ENCODE measurements around the gene ABCA6. TPM values are rescaled to one million over a fixed set of nuclear protein-coding genes. Genes with fewer than 3 reads are reported as not detected.

The ABCA6 gene
- total RNA-seq, 1 experiment from 2014 or later: not detected

DNA sequence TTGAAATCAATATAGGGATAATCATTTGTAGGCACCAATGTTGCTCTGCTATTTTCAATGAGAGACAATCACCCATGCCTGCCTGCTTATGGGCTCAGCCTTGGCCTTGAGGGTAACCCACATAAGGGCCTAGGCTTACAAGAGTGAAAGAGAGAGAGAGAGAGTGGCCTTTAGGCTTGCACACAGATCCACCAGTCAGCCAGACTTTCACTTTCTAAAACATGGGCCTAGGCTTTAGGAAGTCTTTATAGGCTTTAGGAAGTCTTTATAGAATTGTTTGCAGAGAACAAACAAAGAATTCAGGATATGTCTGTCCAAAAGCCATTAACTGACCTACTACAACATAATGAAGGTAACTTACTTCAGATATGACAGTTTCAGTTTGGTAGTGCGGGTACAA lies 84.4 kb downstream of the ABCA6 start:
- Histone ChIP-seq H3K27me3 (ENCODE audit: control insufficient read depth, insufficient read depth, low read length) (no peaks in the 10 kb centered on the region), H3K36me3 (replicated peaks; ENCODE audit: control insufficient read depth, insufficient read depth, low read length) (no peaks in the 10 kb centered on the region), H3K4me3 (ENCODE audit: insufficient read depth, low read depth, low read length) (no peak overlapping the region)
- DNase-seq: no peak

DNA sequence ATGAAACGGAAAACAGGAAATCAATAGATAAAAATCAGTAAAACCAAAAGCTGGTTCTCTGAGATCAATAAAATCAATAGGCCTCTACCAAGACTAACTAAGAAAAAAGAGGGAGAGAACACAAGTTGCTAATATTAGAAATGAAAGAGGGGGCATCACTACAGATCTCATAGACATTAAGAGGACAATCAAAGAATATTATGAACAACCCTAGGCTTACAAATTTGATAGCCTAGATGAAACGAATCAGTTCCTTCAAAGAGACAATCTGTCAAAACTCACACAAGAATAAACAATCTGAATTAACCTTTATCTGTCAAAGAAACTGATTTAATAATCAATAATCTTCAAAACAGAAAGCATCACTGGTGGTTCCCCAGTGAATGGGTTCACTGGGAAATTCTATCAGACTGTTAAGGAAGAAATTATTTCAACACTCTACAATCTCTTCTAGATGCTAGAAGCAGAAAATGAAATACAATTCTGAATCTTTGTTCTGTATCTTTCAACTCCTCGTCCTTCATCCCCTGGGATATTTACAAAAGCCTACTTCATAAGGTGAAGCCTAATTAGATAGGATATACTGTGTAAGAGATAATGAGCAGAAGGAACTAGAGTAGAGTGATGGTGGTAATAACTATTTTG lies 85.4 kb downstream of the ABCA6 start:
- DNase-seq: no peak
- no peaks in the 10 kb centered on the region for H3K27me3 ChIP-seq (ENCODE audit: control insufficient read depth, insufficient read depth, low read length)
- no peak overlapping the region for H3K4me3 ChIP-seq (ENCODE audit: insufficient read depth, low read depth, low read length)
- H3K36me3 ChIP-seq (replicated peaks; ENCODE audit: control insufficient read depth, insufficient read depth, low read length): no peaks in the 10 kb centered on the region

- DNase-seq: no peak
- no peaks in the 10 kb centered on the region for H3K27me3 ChIP-seq (ENCODE audit: control insufficient read depth, insufficient read depth, low read length)
- H3K4me3 ChIP-seq (ENCODE audit: insufficient read depth, low read depth, low read length): no peak overlapping the region
- no peaks in the 10 kb centered on the region for H3K36me3 ChIP-seq (replicated peaks; ENCODE audit: control insufficient read depth, insufficient read depth, low read length)
Measured at GRCh38 chr17:69055334-69055733, 86.4 kb downstream of the ABCA6 start.

GRCh38 chr17:69050999-69051775 lies 90.5 kb downstream of the ABCA6 start:
- no peaks in the 10 kb centered on the region for H3K36me3 ChIP-seq (replicated peaks; ENCODE audit: control insufficient read depth, insufficient read depth, low read length)
- no peak overlapping the region for H3K4me3 ChIP-seq (ENCODE audit: insufficient read depth, low read depth, low read length)
- no peak for DNase-seq
- H3K27me3 ChIP-seq (ENCODE audit: control insufficient read depth, insufficient read depth, low read length): no peaks in the 10 kb centered on the region

- DNase-seq: no peak
- H3K27me3 ChIP-seq (ENCODE audit: control insufficient read depth, insufficient read depth, low read length): no peaks in the 10 kb centered on the region
- no peaks in the 10 kb centered on the region for H3K36me3 ChIP-seq (replicated peaks; ENCODE audit: control insufficient read depth, insufficient read depth, low read length)
- H3K4me3 ChIP-seq (ENCODE audit: insufficient read depth, low read depth, low read length): no peak overlapping the region
Measured at GRCh38 chr17:69048634-69049033, 93.1 kb downstream of the ABCA6 start.

DNA sequence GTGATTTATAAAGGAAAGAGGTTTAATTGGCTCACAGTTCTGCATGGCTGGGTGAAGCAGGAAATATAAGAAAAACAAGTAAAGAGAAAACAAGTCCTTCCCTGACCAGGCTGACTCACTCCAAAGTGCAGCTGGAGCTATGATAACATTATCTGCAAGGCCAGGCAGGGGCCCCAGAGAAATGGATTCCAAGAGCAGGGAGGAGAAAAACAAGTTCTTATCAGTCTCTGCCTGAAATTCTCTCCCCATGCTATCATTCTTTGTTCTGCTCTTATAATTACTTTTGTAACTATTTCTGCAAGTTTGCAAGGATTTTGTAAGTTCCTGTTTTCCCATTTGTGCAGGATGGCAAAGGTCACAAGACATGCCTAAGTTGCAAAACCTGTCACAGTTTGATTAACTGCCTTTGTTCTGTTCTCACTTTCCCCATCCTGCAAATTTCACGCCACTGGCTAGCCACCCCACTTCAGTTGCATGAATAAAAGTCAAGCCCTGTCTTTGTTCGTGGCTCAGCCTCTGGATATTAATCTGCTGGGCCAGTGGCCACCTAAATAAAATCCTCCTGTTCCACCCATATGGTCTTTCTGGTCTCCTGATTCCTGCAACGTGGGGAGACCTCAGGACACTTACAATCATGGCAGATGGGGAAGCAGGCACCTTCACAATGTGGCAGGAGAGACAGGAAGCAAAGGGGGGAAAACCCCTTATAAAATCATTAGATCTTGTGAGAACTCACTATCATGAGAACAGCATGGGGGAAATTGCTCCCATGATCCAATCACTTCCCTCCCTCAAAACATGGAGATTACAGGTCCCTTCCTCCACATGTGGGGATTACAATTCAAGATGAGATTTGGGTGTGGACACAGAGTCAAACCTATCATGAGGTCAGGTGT lies 94.1 kb downstream of the ABCA6 start:
- DNase-seq: no peak
- H3K36me3 ChIP-seq (replicated peaks; ENCODE audit: control insufficient read depth, insufficient read depth, low read length): no peaks in the 10 kb centered on the region
- H3K4me3 ChIP-seq (ENCODE audit: insufficient read depth, low read depth, low read length): no peak overlapping the region
- H3K27me3 ChIP-seq (ENCODE audit: control insufficient read depth, insufficient read depth, low read length): no peaks in the 10 kb centered on the region

GRCh38 chr17:69046121-69046807 lies 95.4 kb downstream of the ABCA6 start:
- Histone ChIP-seq H3K36me3 (replicated peaks; ENCODE audit: control insufficient read depth, insufficient read depth, low read length) (no peaks in the 10 kb centered on the region), H3K4me3 (ENCODE audit: insufficient read depth, low read depth, low read length) (no peak overlapping the region), H3K27me3 (ENCODE audit: control insufficient read depth, insufficient read depth, low read length) (no peaks in the 10 kb centered on the region)
- DNase-seq: no peak

DNA sequence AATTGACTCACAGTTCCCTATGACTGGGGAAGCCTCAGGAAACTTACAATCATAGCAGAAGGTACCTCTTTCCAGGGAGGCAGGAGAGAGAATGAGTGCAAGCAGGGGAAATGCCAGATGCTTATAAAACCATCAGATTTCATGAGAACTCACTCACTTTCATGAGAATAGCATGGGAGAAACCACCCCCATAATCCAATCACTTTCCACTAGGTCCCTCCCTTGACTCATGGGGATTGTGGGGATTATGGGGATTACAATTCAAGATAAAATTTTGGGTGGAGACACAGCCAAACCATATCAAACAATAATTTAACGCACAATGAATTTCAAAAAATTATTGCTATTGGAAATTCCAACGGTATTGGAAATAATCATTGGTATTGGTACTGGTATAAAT lies 96.0 kb downstream of the ABCA6 start:
- no peak for DNase-seq
- Histone ChIP-seq H3K36me3 (replicated peaks; ENCODE audit: control insufficient read depth, insufficient read depth, low read length) (no peaks in the 10 kb centered on the region), H3K27me3 (ENCODE audit: control insufficient read depth, insufficient read depth, low read length) (no peaks in the 10 kb centered on the region)

GRCh38 chr17:69044371-69044770 lies 97.3 kb downstream of the ABCA6 start:
- DNase-seq: no peak
- Histone ChIP-seq H3K36me3 (replicated peaks; ENCODE audit: control insufficient read depth, insufficient read depth, low read length) (no peaks in the 10 kb centered on the region), H3K27me3 (ENCODE audit: control insufficient read depth, insufficient read depth, low read length) (no peaks in the 10 kb centered on the region), H3K4me3 (ENCODE audit: insufficient read depth, low read depth, low read length) (no peak overlapping the region)

More for the DNA sequence above, 96.0 kb downstream of the ABCA6 start:
- H3K4me3 ChIP-seq (ENCODE audit: insufficient read depth, low read depth, low read length): no peak overlapping the region

DNA sequence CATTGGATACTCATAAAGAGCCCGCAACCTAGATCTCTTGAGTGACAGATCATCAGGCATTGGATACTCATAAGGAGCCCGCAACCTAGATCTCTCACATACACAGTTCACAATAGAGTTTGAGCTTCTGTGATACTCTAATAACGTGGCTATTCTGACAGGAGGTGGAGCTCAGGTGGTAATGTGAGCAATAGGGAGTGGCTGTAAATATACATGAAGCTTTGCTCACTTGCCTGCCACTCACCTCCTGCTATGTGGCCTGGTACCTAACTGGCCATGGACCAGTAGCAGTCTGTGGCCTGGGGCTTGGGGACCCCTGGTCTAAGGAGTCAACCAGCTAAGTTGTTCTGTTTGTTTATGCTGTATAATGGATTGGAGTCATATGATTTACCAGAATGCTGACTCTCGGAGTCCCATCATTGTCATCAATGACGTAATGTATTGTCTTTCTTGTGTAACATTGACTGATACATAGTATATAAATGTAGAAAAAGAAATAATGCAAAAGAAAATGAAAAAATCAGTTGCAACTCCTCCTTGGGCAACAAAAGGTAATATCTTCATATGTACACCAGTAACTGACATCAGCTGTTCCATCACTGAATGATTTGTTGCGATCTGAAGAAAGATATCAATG lies 98.5 kb downstream of the ABCA6 start:
- H3K36me3 ChIP-seq (replicated peaks; ENCODE audit: control insufficient read depth, insufficient read depth, low read length): no peaks in the 10 kb centered on the region
- no peak for DNase-seq
- no peak overlapping the region for H3K4me3 ChIP-seq (ENCODE audit: insufficient read depth, low read depth, low read length)

DNA sequence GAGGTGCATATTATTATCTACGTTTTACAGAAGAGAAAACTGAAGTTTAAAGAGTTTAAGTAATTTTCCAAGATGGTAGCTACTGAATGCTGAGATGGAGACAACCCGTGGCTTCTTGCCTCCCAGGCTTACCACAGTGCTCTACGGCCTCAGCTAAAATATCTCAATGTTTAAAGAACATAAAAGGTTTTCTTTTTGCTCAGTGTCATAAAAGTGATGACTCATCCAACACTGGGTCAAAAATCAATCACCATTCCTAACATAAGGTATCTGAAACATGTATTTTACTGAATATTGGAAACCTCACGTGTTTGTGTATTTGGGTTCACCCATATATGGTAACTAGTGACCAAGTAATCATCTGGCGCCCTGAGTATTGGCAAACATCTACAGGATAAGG lies 99.4 kb downstream of the ABCA6 start:
- Histone ChIP-seq H3K4me3 (ENCODE audit: insufficient read depth, low read depth, low read length) (no peak overlapping the region), H3K27me3 (ENCODE audit: control insufficient read depth, insufficient read depth, low read length) (no peaks in the 10 kb centered on the region), H3K36me3 (replicated peaks; ENCODE audit: control insufficient read depth, insufficient read depth, low read length) (no peaks in the 10 kb centered on the region)
- DNase-seq: no peak

More for the DNA sequence above, 98.5 kb downstream of the ABCA6 start:
- no peaks in the 10 kb centered on the region for H3K27me3 ChIP-seq (ENCODE audit: control insufficient read depth, insufficient read depth, low read length)

DNA sequence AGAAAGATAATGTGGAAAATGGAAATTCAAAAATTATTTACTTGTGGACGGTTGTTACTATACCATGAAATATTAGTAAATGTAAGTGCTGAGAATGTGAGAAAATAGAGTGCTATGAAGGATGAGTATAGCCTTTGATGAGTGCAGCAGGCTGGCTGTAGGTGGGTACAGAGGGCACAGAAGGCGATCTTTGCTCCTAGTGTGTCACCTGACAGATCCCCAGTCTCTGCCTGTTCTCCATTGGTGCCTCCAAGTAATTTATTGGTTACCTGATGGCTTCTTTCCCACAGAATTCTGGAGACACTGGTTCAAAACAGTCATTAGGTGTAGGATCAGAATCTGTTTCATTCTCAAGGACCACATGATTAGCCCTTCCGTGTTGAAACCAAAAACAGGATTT lies 109.9 kb downstream of the ABCA6 start:
- no peak for DNase-seq
- no peak overlapping the region for H3K4me3 ChIP-seq (ENCODE audit: insufficient read depth, low read depth, low read length)
- H3K36me3 ChIP-seq (replicated peaks; ENCODE audit: control insufficient read depth, insufficient read depth, low read length): no peaks in the 10 kb centered on the region
- H3K27me3 ChIP-seq (ENCODE audit: control insufficient read depth, insufficient read depth, low read length): no peaks in the 10 kb centered on the region

GRCh38 chr17:69030169-69030568 lies 111.5 kb downstream of the ABCA6 start:
- Histone ChIP-seq H3K4me3 (ENCODE audit: insufficient read depth, low read depth, low read length) (no peak overlapping the region), H3K36me3 (replicated peaks; ENCODE audit: control insufficient read depth, insufficient read depth, low read length) (no peaks in the 10 kb centered on the region)
- DNase-seq: no peak

More at GRCh38 chr17:69030169-69030568, 111.5 kb downstream of the ABCA6 start:
- H3K27me3 ChIP-seq (ENCODE audit: control insufficient read depth, insufficient read depth, low read length): no peaks in the 10 kb centered on the region
